GM21786 (cell line): ENCODE data around the gene SV2B.

Experiments used
- ATAC-seq: cut with Tn5 transposase; IDR thresholded peaks from one replicate; pipeline ENCODE4 v1.9.1; 2021; ENCODE audit not compliant: unreplicated experiment

The SV2B gene

GRCh38 chr15:91184441-91184840 lies 84.4 kb downstream of the SV2B start:
- no peak for ATAC-seq

- ATAC-seq = no peak
Measured at GRCh38 chr15:91186904-91187656, 87.0 kb downstream of the SV2B start.

GRCh38 chr15:91192285-91192684 lies 92.2 kb downstream of the SV2B start:
- ATAC-seq = no peak

- ATAC-seq = no peak
Measured at GRCh38 chr15:91192690-91193377, 92.8 kb downstream of the SV2B start.

- ATAC-seq = no peak
Measured at GRCh38 chr15:91193378-91193720, 93.3 kb downstream of the SV2B start.

- no peak for ATAC-seq
Measured at GRCh38 chr15:91196127-91196526, 96.1 kb downstream of the SV2B start.

- ATAC-seq = no peak
Measured at GRCh38 chr15:91196768-91197167, 96.7 kb downstream of the SV2B start.

GRCh38 chr15:91199511-91199910 lies 99.5 kb downstream of the SV2B start:
- no peak for ATAC-seq

GRCh38 chr15:91200101-91200754 lies 100.2 kb downstream of the SV2B start:
- no peak for ATAC-seq

- ATAC-seq = no peak
Measured at GRCh38 chr15:91202510-91203102, 102.5 kb downstream of the SV2B start.

- no peak for ATAC-seq
Measured at GRCh38 chr15:91203619-91204203, 103.7 kb downstream of the SV2B start.

GRCh38 chr15:91208371-91208770 lies 108.3 kb downstream of the SV2B start:
- ATAC-seq = no peak

- ATAC-seq = no peak
Measured at GRCh38 chr15:91209318-91209717, 109.3 kb downstream of the SV2B start.

GRCh38 chr15:91209726-91210125 lies 109.7 kb downstream of the SV2B start:
- no peak for ATAC-seq

- no peak for ATAC-seq
Measured at GRCh38 chr15:91214675-91215590, 114.9 kb downstream of the SV2B start.

- ATAC-seq = no peak
Measured at GRCh38 chr15:91216000-91216399, 115.9 kb downstream of the SV2B start.

- ATAC-seq = no peak
Measured at GRCh38 chr15:91219206-91219605, 119.1 kb downstream of the SV2B start.

GRCh38 chr15:91222052-91222451 lies 122.0 kb downstream of the SV2B start:
- no peak for ATAC-seq

GRCh38 chr15:91223863-91224262 lies 123.8 kb downstream of the SV2B start:
- ATAC-seq = no peak

GRCh38 chr15:91224755-91225380 lies 124.8 kb downstream of the SV2B start:
- ATAC-seq = no peak
